ENCODE results near the gene MAB21L4. TPM values are rescaled to one million over a fixed set of nuclear protein-coding genes. Genes with fewer than 3 reads are reported as not detected.

Gene MAB21L4
- total RNA-seq, 1 experiment from 2014 or later: 3.0 TPM

DNA sequence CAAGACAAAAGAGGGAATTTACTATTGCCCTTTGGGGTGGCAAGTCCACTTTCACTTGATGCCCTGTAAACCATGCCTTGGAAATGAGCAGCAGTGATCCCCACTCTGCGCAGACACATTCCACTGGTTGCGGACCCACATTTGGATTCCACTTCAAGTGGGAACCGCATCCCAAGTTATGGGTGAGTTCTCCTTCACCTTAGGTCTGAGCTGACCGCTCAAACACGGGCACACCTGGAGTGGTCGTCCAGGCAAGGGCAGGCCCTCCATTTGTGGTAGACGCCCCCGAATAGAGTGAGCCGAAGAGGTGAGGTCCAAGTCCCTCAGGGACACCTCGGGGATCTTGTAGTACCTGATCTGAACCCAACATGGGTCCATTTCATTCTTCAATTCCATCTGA lies 37.1 kb downstream of the MAB21L4 start:
- Mint-ChIP-seq H3K9me3 (ENCODE audit: low read depth, unreplicated experiment) (peaks cover 4% of the 10 kb centered on the region), H3K4me1 (ENCODE audit: low read depth, unreplicated experiment) (no peaks in the 10 kb centered on the region), H3K27ac (ENCODE audit: unreplicated experiment) (no peak overlapping the region), H3K4me3 (ENCODE audit: low read depth, unreplicated experiment) (no peak overlapping the region), H3K27me3 (ENCODE audit: unreplicated experiment) (peaks cover 56% of the 10 kb centered on the region), H3K36me3 (ENCODE audit: insufficient read depth, unreplicated experiment) (no peaks in the 10 kb centered on the region)
- CTCF ChIA-PET: no interaction called here
- DNase-seq: no peak
- TF ChIP-seq, protein P1, sequence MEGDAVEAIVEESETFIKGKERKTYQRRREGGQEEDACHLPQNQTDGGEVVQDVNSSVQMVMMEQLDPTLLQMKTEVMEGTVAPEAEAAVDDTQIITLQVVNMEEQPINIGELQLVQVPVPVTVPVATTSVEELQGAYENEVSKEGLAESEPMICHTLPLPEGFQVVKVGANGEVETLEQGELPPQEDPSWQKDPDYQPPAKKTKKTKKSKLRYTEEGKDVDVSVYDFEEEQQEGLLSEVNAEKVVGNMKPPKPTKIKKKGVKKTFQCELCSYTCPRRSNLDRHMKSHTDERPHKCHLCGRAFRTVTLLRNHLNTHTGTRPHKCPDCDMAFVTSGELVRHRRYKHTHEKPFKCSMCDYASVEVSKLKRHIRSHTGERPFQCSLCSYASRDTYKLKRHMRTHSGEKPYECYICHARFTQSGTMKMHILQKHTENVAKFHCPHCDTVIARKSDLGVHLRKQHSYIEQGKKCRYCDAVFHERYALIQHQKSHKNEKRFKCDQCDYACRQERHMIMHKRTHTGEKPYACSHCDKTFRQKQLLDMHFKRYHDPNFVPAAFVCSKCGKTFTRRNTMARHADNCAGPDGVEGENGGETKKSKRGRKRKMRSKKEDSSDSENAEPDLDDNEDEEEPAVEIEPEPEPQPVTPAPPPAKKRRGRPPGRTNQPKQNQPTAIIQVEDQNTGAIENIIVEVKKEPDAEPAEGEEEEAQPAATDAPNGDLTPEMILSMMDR (IDR thresholded peaks at IDR 0.05; ENCODE audit: unreplicated experiment): no peak
- BruUV-seq (replicated peaks): no TSS peak
- intact Hi-C loops (cut with micrococcal nuclease; ENCODE audit: unreplicated experiment): no loop called here

DNA sequence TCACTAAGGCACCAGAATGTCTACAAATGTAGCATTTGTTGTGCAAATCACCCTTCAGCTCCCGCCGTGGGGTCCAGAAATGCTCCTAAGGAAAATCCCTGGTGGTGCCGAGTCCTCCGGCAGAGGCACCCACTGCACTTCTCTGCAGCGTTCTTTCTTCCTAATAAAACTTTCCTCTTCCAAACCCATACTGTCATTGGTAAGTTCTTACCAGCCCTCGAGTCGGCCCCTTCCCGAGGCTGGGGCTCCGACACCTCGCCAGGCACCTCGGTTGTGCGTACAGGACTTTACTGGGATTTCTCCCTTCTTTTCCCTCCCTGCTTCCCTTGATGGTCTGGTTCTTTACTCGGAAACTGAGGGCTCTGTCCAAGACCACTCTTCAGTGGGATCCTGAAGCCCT lies 37.6 kb downstream of the MAB21L4 start:
- intact Hi-C loops (cut with micrococcal nuclease; ENCODE audit: unreplicated experiment): no loop called here
- no peak for DNase-seq
- CTCF ChIA-PET: no interaction called here

GRCh38 chr2:240857039-240858008 lies 38.6 kb downstream of the MAB21L4 start:
- DNase-seq: no peak
- TF ChIP-seq, protein P1 (IDR thresholded peaks at IDR 0.05; ENCODE audit: unreplicated experiment): no peak
- Mint-ChIP-seq H3K4me1 (ENCODE audit: low read depth, unreplicated experiment) (no peaks in the 10 kb centered on the region), H3K27ac (ENCODE audit: unreplicated experiment) (no peak overlapping the region), H3K4me3 (ENCODE audit: low read depth, unreplicated experiment) (no peak overlapping the region), H3K9me3 (ENCODE audit: low read depth, unreplicated experiment) (peaks cover 4% of the 10 kb centered on the region), H3K27me3 (ENCODE audit: unreplicated experiment) (peaks cover 51% of the 10 kb centered on the region), H3K36me3 (ENCODE audit: insufficient read depth, unreplicated experiment) (no peaks in the 10 kb centered on the region)
- intact Hi-C loops (cut with micrococcal nuclease; ENCODE audit: unreplicated experiment): no loop called here
- CTCF ChIA-PET: no interaction called here
- no TSS peak for BruUV-seq (replicated peaks)

More for the DNA sequence above, 37.6 kb downstream of the MAB21L4 start:
- H3K9me3 Mint-ChIP-seq (ENCODE audit: low read depth, unreplicated experiment): peaks cover 4% of the 10 kb centered on the region
- H3K4me3 Mint-ChIP-seq (ENCODE audit: low read depth, unreplicated experiment): no peak overlapping the region
- peaks cover 51% of the 10 kb centered on the region for H3K27me3 Mint-ChIP-seq (ENCODE audit: unreplicated experiment)
- no peaks in the 10 kb centered on the region for H3K36me3 Mint-ChIP-seq (ENCODE audit: insufficient read depth, unreplicated experiment)
- H3K4me1 Mint-ChIP-seq (ENCODE audit: low read depth, unreplicated experiment): no peaks in the 10 kb centered on the region
- BruUV-seq (replicated peaks): no TSS peak
- no peak overlapping the region for H3K27ac Mint-ChIP-seq (ENCODE audit: unreplicated experiment)
- TF ChIP-seq, protein P1 (IDR thresholded peaks at IDR 0.05; ENCODE audit: unreplicated experiment): no peak

GRCh38 chr2:240856151-240856980 lies 39.6 kb downstream of the MAB21L4 start:
- no peak overlapping the region for H3K27ac Mint-ChIP-seq (ENCODE audit: unreplicated experiment)
- no TSS peak for BruUV-seq (replicated peaks)
- H3K36me3 Mint-ChIP-seq (ENCODE audit: insufficient read depth, unreplicated experiment): peaks cover under 1% of the 10 kb centered on the region
- H3K4me3 Mint-ChIP-seq (ENCODE audit: low read depth, unreplicated experiment): no peak overlapping the region
- intact Hi-C loops (cut with micrococcal nuclease; ENCODE audit: unreplicated experiment): no loop called here
- peak; percentile 66 for DNase-seq
- no peaks in the 10 kb centered on the region for H3K4me1 Mint-ChIP-seq (ENCODE audit: low read depth, unreplicated experiment)
- TF ChIP-seq, protein P1 (IDR thresholded peaks at IDR 0.05; ENCODE audit: unreplicated experiment): peak; percentile 46
- CTCF ChIA-PET: no interaction called here
- peaks cover 58% of the 10 kb centered on the region for H3K27me3 Mint-ChIP-seq (ENCODE audit: unreplicated experiment)
- peaks cover 4% of the 10 kb centered on the region for H3K9me3 Mint-ChIP-seq (ENCODE audit: low read depth, unreplicated experiment)
